Subcutaneous adipose tissue (tissue), 4 donors: Measurements from ENCODE around the gene THPO. TPM values are rescaled to one million over a fixed set of nuclear protein-coding genes. Genes with fewer than 3 reads are reported as not detected.

ENCODE experiments used
- CTCF ChIP-seq: fragments of 450-650 bp; IDR thresholded peaks from one replicate; pipeline ENCODE4 v1.5.1; 2016; ENCODE audit warnings: low read depth, mild to moderate bottlenecking, control low read depth, antibody characterized with exemption, moderate library complexity
- total RNA-seq, 4 donors: library from RNA; depleted of rRNA; stranded (reverse); fragments of >200 nt; gene quantifications; one replicate each; pipeline ENCODE4 v1.1.0, GENCODE V29; 2016

THPO gene
- total RNA-seq, 4 donors from 2014 or later = 0.44 to 0.68 (median 0.57) TPM; not detected in 1

GRCh38 chr3:184368586-184369183 is 9.3 kb downstream of the THPO start:
- TF ChIP-seq CTCF = no peak

DNA sequence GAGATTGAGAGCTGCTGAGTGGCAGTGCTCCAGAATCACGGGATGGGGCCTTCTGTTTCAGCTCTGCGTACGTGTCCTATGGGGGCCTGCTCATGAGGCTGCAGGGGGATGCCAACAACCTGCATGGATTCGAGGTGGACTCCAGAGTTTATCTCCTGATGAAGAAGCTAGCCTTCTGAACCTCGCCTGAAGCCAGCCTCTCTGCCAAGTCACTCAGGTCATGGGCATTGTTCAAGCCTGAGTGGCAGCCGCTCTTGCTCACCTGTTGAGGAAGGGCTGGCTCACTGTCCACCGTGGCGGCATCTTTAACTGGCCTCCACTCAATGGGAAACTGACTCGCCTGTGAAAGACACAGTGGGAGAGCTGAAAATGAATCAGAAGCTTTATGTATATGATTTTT is 9.9 kb downstream of the THPO start:
- TF ChIP-seq CTCF = no peak

GRCh38 chr3:184366619-184367289 is 11.3 kb downstream of the THPO start:
- TF ChIP-seq CTCF = no peak

DNA sequence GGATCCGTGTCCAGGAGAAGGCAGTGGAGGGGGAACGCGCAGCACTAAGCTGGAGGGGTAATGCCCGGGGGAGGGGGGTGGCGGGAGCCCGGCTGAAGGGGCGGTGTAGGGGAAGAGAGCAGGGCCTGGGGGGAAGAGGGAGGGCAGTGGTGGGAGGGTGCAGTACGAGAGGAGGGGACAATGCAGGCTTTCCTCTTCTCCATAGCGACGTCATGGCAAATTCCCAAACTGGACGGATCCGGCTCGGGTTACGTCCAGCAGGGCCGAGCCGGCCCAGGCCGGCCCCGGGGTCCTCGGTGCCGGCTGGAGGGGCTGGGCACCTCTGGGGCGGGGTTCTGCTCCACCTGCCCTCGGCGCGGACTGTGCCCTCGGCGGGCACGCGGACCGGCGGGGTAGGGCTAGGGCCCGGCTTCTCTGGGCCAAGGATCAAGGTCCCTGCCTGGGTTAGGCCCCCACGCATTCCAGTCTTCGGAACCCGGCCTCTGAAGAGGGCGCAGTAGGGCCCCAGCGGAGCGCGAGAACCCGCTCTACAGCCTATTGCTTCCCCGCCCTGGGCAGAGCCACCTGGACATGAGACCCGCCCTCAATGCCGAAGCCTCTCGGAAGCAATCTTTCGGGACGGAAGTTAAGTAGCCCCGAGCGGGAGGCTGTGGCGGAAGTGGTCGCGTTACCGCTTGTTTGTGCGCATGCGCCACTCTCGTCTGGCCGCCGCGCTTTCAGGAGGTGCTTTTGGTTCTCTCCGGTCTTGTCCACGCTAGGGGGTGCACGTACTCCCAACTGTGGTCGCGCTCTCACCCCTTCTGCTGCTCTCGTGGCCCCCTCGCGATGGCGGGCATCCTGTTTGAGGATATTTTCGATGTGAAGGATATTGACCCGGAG is 15.1 kb downstream of the THPO start:
- no peak for TF ChIP-seq CTCF

GRCh38 chr3:184361932-184362667 is 15.9 kb downstream of the THPO start:
- no peak for TF ChIP-seq CTCF

- TF ChIP-seq CTCF = no peak
Observed at GRCh38 chr3:184361532-184361931, 16.5 kb downstream of the THPO start, which contains the start of the genes CLCN2 and POLR2H. Gene CLCN2, minus strand, starts transcription at chr3:184361605. Its CDS starts 126 bp downstream, at chr3:184361479. Gene POLR2H, plus strand, starts transcription at chr3:184361710. Its CDS starts 1,783 bp downstream, at chr3:184363493.
